Smooth muscle cell (in vitro differentiated cells): Measurements from ENCODE around the gene ZC3H12A. TPM values are rescaled to one million over a fixed set of nuclear protein-coding genes. Genes with fewer than 3 reads are reported as not detected.

ENCODE experiments used
- DNase-seq: peaks from one replicate; lab custom pipeline; 2025; ENCODE audit not compliant: unreplicated experiment; lab: John Stamatoyannopoulos, UW
- H2AFZ ChIP-seq: fragments of 200-600 bp; sonication (generic); 2 replicates; pipeline ENCODE4 v1.6.0; 2016; ENCODE audit warnings: antibody characterized with exemption, low read depth, mild to moderate bottlenecking
- H3F3A ChIP-seq: fragments of 200-600 bp; sonication (generic); 2 replicates; pipeline ENCODE4 v1.6.0; 2017; ENCODE audit warnings: antibody characterized with exemption, low read depth
- H3K27ac ChIP-seq: fragments of 200-600 bp; sonication (generic); 2 replicates; pipeline ENCODE4 v1.5.1; 2016; ENCODE audit warnings: low read depth, mild to moderate bottlenecking
- H3K27me3 ChIP-seq: fragments of 200-600 bp; sonication (generic); 2 replicates; pipeline ENCODE4 v1.6.1; 2016; ENCODE audit warnings: low read depth, mild to moderate bottlenecking
- H3K36me3 ChIP-seq: fragments of 200-600 bp; sonication (generic); 2 replicates; pipeline ENCODE4 v1.5.1; 2016; ENCODE audit warnings: low read depth
- H3K4me1 ChIP-seq: fragments of 200-600 bp; sonication (generic); 2 replicates; pipeline ENCODE4 v1.5.1; 2016; ENCODE audit warnings: low read depth
- H3K4me2 ChIP-seq: fragments of 200-600 bp; sonication (generic); 2 replicates; pipeline ENCODE4 v1.6.0; 2016; ENCODE audit warnings: mild to moderate bottlenecking
- H3K4me3 ChIP-seq: fragments of 200-600 bp; sonication (generic); 2 replicates; pipeline ENCODE4 v1.5.1; 2016; ENCODE audit warnings: mild to moderate bottlenecking
- H3K79me2 ChIP-seq: fragments of 200-600 bp; sonication (generic); 2 replicates; pipeline ENCODE4 v1.6.0; 2016; ENCODE audit warnings: low read depth, mild to moderate bottlenecking
- H3K9ac ChIP-seq: fragments of 200-600 bp; sonication (generic); 2 replicates; pipeline ENCODE4 v1.6.0; 2016; ENCODE audit warnings: low read depth
- H3K9me3 ChIP-seq: fragments of 200-600 bp; sonication (generic); replicated peaks from 2 replicates; pipeline ENCODE4 v1.5.1; 2016; ENCODE audit warnings: low read depth
- H4K20me1 ChIP-seq: fragments of 200-600 bp; sonication (generic); 2 replicates; pipeline ENCODE4 v1.6.0; 2016; ENCODE audit warnings: low read depth
- CTCF ChIP-seq: fragments of 200-600 bp; sonication (generic); IDR thresholded peaks from 2 replicates; pipeline ENCODE4 v1.5.1; 2017; ENCODE audit warnings: borderline replicate concordance, mild to moderate bottlenecking, antibody characterized with exemption; ENCODE audit not compliant: insufficient read depth, poor library complexity, severe bottlenecking
- WGBS: methylation state at CpG from one replicate; pipeline ENCODE4 v1.1.7; 2016; ENCODE audit warnings: low lambda C conversion rate; 5-methylcytosine and 5-hydroxymethylcytosine counted together
- polyA plus RNA-seq: library from polyadenylated mRNA; unstranded; fragments of >200 nt; fragmentation: Nextera tagmentation; extraction: Ambion mirVana; gene quantifications from 2 replicates; pipeline ENCODE4 v1.2.1, GENCODE V29; 2016
- total RNA-seq: library from RNA; depleted of rRNA; stranded (reverse); fragments of >200 nt; gene quantifications from 2 replicates; pipeline ENCODE4 v1.2.3, GENCODE V29; 2014

The ZC3H12A gene
- total and polyA plus RNA-seq, 2 experiments from 2014 or later, result 13.2 to 29.6 TPM

GRCh38 chr1:37449936-37450335 lies 24.4 kb upstream of the ZC3H12A start:
- TF ChIP-seq CTCF, result no peak
- WGBS, result 41% methylated on average over 5 of the region's 5 CpGs
- H3K4me1 ChIP-seq, result no peaks in the 10 kb centered on the region
- no peak overlapping the region for H3K9ac ChIP-seq
- H2AFZ ChIP-seq, result no peak overlapping the region
- no peaks in the 10 kb centered on the region for H3K36me3 ChIP-seq
- no peaks in the 10 kb centered on the region for H3K79me2 ChIP-seq
- no peaks in the 10 kb centered on the region for H3F3A ChIP-seq
- H3K9me3 ChIP-seq, result no peaks in the 10 kb centered on the region
- no peak overlapping the region for H3K4me3 ChIP-seq
- DNase-seq, result no peak
- H3K27me3 ChIP-seq, result peaks cover 8% of the 10 kb centered on the region
- no peaks in the 10 kb centered on the region for H4K20me1 ChIP-seq
- H3K27ac ChIP-seq, result no peak overlapping the region
- H3K4me2 ChIP-seq, result no peak overlapping the region

- no peak overlapping the region for H2AFZ ChIP-seq
- H3K4me3 ChIP-seq, result no peak overlapping the region
- H3K9me3 ChIP-seq, result no peaks in the 10 kb centered on the region
- DNase-seq, result no peak
- no peak overlapping the region for H3K9ac ChIP-seq
- H3K79me2 ChIP-seq, result no peaks in the 10 kb centered on the region
- no peaks in the 10 kb centered on the region for H3K36me3 ChIP-seq
- H4K20me1 ChIP-seq, result no peaks in the 10 kb centered on the region
- no peaks in the 10 kb centered on the region for H3K4me1 ChIP-seq
- no peak overlapping the region for H3K27ac ChIP-seq
- H3F3A ChIP-seq, result no peaks in the 10 kb centered on the region
- no peak for TF ChIP-seq CTCF
- no peaks in the 10 kb centered on the region for H3K27me3 ChIP-seq
- H3K4me2 ChIP-seq, result no peak overlapping the region
- 56% methylated on average over 6 of the region's 6 CpGs for WGBS
These were observed 22.0 kb upstream of the ZC3H12A start for GRCh38 chr1:37452416-37452815.

GRCh38 chr1:37453647-37454046 lies 20.7 kb upstream of the ZC3H12A start:
- no peak overlapping the region for H2AFZ ChIP-seq
- no peak overlapping the region for H3K27ac ChIP-seq
- no peaks in the 10 kb centered on the region for H3K79me2 ChIP-seq
- no peaks in the 10 kb centered on the region for H3K9me3 ChIP-seq
- no peak for DNase-seq
- H3K4me1 ChIP-seq, result no peaks in the 10 kb centered on the region
- no peaks in the 10 kb centered on the region for H3F3A ChIP-seq
- no peak overlapping the region for H3K4me2 ChIP-seq
- TF ChIP-seq CTCF, result no peak
- H3K4me3 ChIP-seq, result no peak overlapping the region
- H3K36me3 ChIP-seq, result no peaks in the 10 kb centered on the region
- H3K27me3 ChIP-seq, result no peaks in the 10 kb centered on the region
- no peak overlapping the region for H3K9ac ChIP-seq
- no peaks in the 10 kb centered on the region for H4K20me1 ChIP-seq
- 79% methylated on average over 7 of the region's 7 CpGs for WGBS

GRCh38 chr1:37455516-37455915 lies 18.9 kb upstream of the ZC3H12A start:
- no peaks in the 10 kb centered on the region for H4K20me1 ChIP-seq
- DNase-seq, result no peak
- H3K36me3 ChIP-seq, result no peaks in the 10 kb centered on the region
- H3K27ac ChIP-seq, result no peak overlapping the region
- no peaks in the 10 kb centered on the region for H3K27me3 ChIP-seq
- no peaks in the 10 kb centered on the region for H3K4me1 ChIP-seq
- no peak overlapping the region for H3K9ac ChIP-seq
- no peaks in the 10 kb centered on the region for H3K9me3 ChIP-seq
- no peak for TF ChIP-seq CTCF
- no peak overlapping the region for H3K4me3 ChIP-seq
- no peaks in the 10 kb centered on the region for H3K79me2 ChIP-seq
- no peak overlapping the region for H3K4me2 ChIP-seq
- 92% methylated on average over 10 of the region's 10 CpGs for WGBS
- no peak overlapping the region for H2AFZ ChIP-seq
- H3F3A ChIP-seq, result no peaks in the 10 kb centered on the region
